Parathyroid adenoma (tissue), 2 donors: ENCODE results near the gene CCDC92.

Source experiments
- H2AFZ ChIP-seq: fragments of 300-600 bp; sonication (generic); one replicate; pipeline ENCODE4 v1.7.0; 2017; ENCODE audit warnings: antibody characterized with exemption, mild to moderate bottlenecking
- H3K27ac ChIP-seq: fragments of 300-600 bp; sonication (generic); one replicate; pipeline ENCODE4 v1.7.0; 2017
- H3K27me3 ChIP-seq: fragments of 300-600 bp; sonication (generic); one replicate; pipeline ENCODE4 v1.7.0; 2017; ENCODE audit warnings: low read length; ENCODE audit not compliant: control insufficient read depth, insufficient read depth
- H3K36me3 ChIP-seq: fragments of 300-600 bp; sonication (generic); one replicate; pipeline ENCODE4 v1.7.0; 2017; ENCODE audit warnings: low read length; ENCODE audit not compliant: control insufficient read depth, insufficient read depth
- H3K4me1 ChIP-seq: fragments of 300-600 bp; sonication (generic); one replicate; pipeline ENCODE4 v1.7.0; 2017; ENCODE audit warnings: control low read depth
- H3K4me2 ChIP-seq: fragments of 300-600 bp; sonication (generic); one replicate; pipeline ENCODE4 v1.7.0; 2017; ENCODE audit warnings: low read length
- H3K4me3 ChIP-seq: fragments of 300-600 bp; sonication (generic); one replicate; pipeline ENCODE4 v1.7.0; 2017; ENCODE audit warnings: low read depth, low read length
- H3K79me2 ChIP-seq: fragments of 300-600 bp; sonication (generic); one replicate; pipeline ENCODE4 v1.7.0; 2017; ENCODE audit warnings: control low read depth
- H3K9ac ChIP-seq: fragments of 300-600 bp; sonication (generic); one replicate; pipeline ENCODE4 v1.7.0; 2017; ENCODE audit warnings: mild to moderate bottlenecking
- H3K9me3 ChIP-seq: fragments of 300-600 bp; sonication (generic); one replicate; pipeline ENCODE4 v1.7.0; 2017; ENCODE audit warnings: low read length; ENCODE audit not compliant: control insufficient read depth
- TF ChIP-seq, protein P1 (sequence below): fragments of 300-600 bp; sonication (generic); IDR thresholded peaks from one replicate; pipeline ENCODE4 v1.7.0; 2017; ENCODE audit warnings: antibody characterized with exemption, mild to moderate bottlenecking
- donor health status: primary hyperparathyroidism.

The CCDC92 gene

DNA sequence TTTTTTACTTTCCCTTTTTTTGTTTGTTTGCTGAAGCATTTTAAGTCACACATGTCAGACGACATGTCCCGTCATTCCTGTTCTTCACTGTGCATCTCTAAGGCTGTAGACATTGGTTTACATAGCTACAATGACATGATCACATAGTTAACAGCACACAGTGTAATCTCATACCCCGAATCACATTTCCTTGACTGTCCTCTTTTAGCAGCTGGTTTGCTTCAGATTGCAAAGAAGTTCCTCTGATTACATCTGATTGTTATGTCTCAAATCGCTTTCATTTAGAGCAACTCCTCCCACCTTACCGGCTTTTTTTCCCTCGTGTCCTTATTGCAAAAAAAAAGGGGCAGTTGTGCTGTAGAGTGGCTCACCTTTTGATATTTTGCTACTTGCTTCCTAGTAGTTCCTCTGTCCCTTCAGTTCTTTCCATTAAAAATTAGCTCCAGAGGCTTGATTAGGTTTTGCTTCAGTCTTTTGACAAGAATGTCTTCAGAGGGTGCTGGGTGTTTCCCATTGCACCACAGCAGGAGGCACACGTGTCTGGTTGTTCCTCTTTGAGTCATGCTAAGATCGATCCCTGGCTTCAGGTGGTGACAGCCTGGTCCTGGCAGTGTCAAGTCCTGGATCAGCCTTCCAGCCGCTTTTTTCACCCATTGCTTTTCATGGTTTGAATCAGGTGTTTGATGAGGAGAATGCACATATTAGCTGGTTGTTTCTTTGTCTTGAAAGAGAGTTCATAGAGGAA is 35.4 kb upstream of the CCDC92 start:
- Histone ChIP-seq H3K36me3 (no peaks in the 10 kb centered on the region), H3K27me3 (no peaks in the 10 kb centered on the region), H3K27ac (peak overlapping the region; percentile 53), H3K4me1 (peaks cover 41% of the 10 kb centered on the region), H3K79me2 (peaks cover 11% of the 10 kb centered on the region), H3K9ac (no peak overlapping the region), H3K4me3 (no peak overlapping the region), H3K4me2 (peak overlapping the region; percentile 13), H3K9me3 (no peaks in the 10 kb centered on the region), H2AFZ (no peak overlapping the region)
- TF ChIP-seq, protein P1, sequence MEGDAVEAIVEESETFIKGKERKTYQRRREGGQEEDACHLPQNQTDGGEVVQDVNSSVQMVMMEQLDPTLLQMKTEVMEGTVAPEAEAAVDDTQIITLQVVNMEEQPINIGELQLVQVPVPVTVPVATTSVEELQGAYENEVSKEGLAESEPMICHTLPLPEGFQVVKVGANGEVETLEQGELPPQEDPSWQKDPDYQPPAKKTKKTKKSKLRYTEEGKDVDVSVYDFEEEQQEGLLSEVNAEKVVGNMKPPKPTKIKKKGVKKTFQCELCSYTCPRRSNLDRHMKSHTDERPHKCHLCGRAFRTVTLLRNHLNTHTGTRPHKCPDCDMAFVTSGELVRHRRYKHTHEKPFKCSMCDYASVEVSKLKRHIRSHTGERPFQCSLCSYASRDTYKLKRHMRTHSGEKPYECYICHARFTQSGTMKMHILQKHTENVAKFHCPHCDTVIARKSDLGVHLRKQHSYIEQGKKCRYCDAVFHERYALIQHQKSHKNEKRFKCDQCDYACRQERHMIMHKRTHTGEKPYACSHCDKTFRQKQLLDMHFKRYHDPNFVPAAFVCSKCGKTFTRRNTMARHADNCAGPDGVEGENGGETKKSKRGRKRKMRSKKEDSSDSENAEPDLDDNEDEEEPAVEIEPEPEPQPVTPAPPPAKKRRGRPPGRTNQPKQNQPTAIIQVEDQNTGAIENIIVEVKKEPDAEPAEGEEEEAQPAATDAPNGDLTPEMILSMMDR: no peak

DNA sequence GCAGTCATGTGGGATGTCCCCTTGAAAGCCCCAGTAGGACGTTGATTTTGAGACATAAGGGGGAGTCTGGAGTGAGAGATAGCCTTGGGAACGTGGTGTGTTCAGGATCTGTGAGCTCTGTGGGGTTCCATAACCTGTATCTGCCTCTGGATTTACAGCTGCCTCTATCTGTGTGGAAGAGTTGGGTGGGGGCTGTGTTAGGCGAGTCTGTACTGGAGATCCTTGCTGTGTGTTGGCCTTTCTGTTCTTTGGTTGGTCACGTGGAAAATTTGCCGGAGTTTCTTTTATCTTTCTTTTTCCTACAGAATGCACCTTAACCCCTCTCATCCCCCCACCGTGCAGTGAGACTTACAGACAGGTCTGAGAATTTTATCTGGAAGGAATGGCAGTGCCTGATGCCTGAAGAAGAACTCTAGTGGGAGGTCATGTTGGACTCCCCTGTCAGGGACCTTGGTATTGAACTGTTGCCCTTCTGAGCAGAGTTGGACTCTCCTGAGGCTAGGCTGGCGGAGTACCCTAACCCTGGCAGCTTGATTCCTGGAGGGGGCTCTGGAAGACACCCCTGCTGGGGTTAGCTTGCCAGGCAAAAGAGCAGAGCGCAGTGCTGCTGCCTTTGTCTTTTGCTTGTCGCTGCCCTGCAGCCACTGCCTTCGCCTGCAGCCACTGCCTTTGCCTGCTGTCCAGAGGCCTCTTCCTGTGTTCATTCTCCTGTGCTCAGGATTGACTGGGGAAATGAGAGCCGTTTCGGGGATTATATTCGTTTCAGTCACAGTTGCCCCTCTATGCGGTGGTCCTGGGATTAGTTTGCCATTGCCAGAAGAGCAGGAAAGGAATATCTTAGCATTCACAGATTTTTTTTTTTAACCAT is 34.4 kb upstream of the CCDC92 start:
- Histone ChIP-seq H3K9ac (no peak overlapping the region), H3K36me3 (no peaks in the 10 kb centered on the region), H3K27me3 (no peaks in the 10 kb centered on the region), H3K9me3 (no peaks in the 10 kb centered on the region), H3K27ac (peak overlapping the region; percentile 53), H2AFZ (no peak overlapping the region), H3K4me3 (no peak overlapping the region), H3K4me2 (no peak overlapping the region), H3K79me2 (peaks cover 8% of the 10 kb centered on the region), H3K4me1 (peaks cover 49% of the 10 kb centered on the region)
- TF ChIP-seq, protein P1: no peak

DNA sequence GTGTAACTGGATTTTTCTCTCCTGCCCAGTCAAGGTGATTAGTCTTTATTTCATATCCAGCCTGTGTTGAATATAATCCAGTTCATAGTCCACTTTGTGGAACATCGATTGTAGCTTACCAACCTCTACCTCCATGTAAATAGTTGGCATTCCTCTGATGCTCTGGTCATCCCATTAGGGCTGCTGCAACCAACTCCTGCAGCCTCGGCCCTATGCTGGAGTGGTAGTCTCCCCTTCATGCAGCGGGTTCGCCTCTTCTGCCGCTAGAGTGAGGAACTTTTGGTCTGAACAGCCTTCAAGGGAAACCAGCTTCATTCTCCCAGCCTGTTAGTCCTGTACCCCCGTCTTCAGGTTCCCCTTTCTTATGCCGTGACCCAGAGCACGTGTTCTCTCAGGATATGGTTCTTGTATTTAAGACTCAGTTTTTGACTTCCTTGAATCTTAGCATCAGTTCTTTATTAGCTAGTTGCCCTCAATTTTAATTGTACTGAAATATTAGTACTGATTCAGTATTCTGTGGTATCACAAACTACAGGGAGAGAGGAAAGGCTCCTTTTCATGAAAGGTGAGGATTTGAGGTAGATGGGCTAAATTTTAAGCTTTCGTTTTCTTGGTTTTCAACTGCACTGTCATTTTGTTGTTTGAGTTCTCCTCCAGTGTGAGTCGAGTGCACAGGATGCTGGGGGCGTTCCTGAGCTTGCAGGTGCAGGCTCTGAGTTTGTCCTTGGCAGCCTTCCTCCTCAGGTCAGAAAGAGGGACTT is 33.6 kb upstream of the CCDC92 start:
- Histone ChIP-seq H3K79me2 (peaks cover 8% of the 10 kb centered on the region), H3K36me3 (no peaks in the 10 kb centered on the region), H3K9me3 (no peaks in the 10 kb centered on the region), H3K4me2 (no peak overlapping the region), H3K4me1 (peaks cover 57% of the 10 kb centered on the region), H3K4me3 (no peak overlapping the region), H3K27me3 (no peaks in the 10 kb centered on the region), H3K27ac (peak overlapping the region; percentile 53), H2AFZ (no peak overlapping the region), H3K9ac (no peak overlapping the region)
- TF ChIP-seq, protein P1: no peak

DNA sequence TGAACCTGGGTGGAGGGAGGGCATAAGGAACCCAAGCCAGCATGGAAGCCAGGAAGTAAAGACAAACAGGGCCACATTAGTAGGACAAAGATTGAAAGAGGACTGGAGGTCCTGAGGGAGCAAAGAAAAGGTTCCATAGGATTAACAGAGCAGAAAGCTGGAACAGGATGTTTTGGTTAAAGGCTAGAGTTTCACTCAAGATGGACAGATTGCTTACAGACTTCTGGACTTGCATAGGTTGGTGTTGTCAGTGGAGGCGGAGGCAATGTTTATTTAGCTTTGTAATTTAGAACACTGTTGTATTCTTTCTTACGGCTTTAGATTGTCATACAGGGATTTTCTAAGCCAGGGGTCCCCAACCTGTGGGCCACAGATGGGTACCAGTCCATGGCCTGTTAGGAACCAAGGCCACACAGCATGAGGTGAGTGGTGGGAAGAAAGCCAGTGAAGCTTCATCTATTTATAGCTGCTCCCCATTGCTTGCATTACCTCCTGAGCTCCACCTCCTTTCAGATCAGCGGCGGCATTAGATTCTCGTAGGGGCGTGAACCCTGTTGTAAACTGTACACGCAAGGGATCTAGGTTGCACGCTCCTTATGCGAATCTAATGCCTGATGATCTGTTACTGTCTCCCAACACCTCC is 31.7 kb upstream of the CCDC92 start:
- Histone ChIP-seq H2AFZ (no peak overlapping the region), H3K27ac (peak overlapping the region; percentile 70), H3K9ac (no peak overlapping the region), H3K4me1 (peaks cover 68% of the 10 kb centered on the region), H3K4me2 (peak overlapping the region; percentile 39), H3K36me3 (no peaks in the 10 kb centered on the region), H3K9me3 (no peaks in the 10 kb centered on the region), H3K4me3 (no peak overlapping the region), H3K27me3 (no peaks in the 10 kb centered on the region), H3K79me2 (peaks cover 19% of the 10 kb centered on the region)
- TF ChIP-seq, protein P1: no peak
